ENCODE results near the gene ZDHHC1. TPM values are rescaled to one million over a fixed set of nuclear protein-coding genes. Genes with fewer than 3 reads are reported as not detected.

Gene ZDHHC1
- total RNA-seq, 1 donor from 2014 or later = 4.6 TPM

DNA sequence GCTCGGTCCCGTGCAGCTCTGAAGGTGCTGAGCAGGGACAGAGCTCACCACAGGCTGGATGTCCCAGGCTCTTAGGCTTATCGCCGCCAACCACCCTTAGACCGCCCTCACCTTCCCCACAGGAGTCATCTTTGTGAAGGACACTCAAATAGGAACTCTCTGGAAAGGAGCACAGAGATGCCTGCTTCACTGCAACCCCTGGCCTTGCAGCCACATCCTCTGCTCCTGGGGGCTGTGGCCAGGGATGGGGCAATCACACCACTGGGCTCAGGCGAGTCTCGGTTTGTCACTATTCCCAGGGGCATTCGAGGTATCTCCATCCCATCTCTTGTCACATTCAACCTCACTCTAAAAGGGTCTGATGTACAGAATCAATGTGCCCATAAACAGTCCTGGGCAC is 10.9 kb downstream of the ZDHHC1 start:
- Mint-ChIP-seq H3K27me3 (ENCODE audit: unreplicated experiment) (peaks cover 8% of the 10 kb centered on the region), H3K36me3 (ENCODE audit: unreplicated experiment) (no peaks in the 10 kb centered on the region), H3K4me1 (ENCODE audit: low read depth, unreplicated experiment) (peaks cover 2% of the 10 kb centered on the region), H3K27ac (ENCODE audit: unreplicated experiment) (no peak overlapping the region), H3K9me3 (ENCODE audit: unreplicated experiment) (peaks cover 2% of the 10 kb centered on the region), H3K4me3 (ENCODE audit: unreplicated experiment) (no peak overlapping the region)
- TF ChIP-seq CTCF (IDR thresholded peaks at IDR 0.05; ENCODE audit: partially characterized antibody, unreplicated experiment) = no peak
- DNase-seq = no peak

GRCh38 chr16:67404740-67405226 is 11.5 kb downstream of the ZDHHC1 start:
- Mint-ChIP-seq H3K36me3 (ENCODE audit: unreplicated experiment) (no peaks in the 10 kb centered on the region), H3K9me3 (ENCODE audit: unreplicated experiment) (peaks cover 2% of the 10 kb centered on the region), H3K27me3 (ENCODE audit: unreplicated experiment) (peaks cover 8% of the 10 kb centered on the region), H3K4me3 (ENCODE audit: unreplicated experiment) (no peak overlapping the region), H3K27ac (ENCODE audit: unreplicated experiment) (no peak overlapping the region), H3K4me1 (ENCODE audit: low read depth, unreplicated experiment) (peaks cover 2% of the 10 kb centered on the region)
- no peak for TF ChIP-seq CTCF (IDR thresholded peaks at IDR 0.05; ENCODE audit: partially characterized antibody, unreplicated experiment)
- DNase-seq = no peak

GRCh38 chr16:67403976-67404555 is 12.2 kb downstream of the ZDHHC1 start:
- Mint-ChIP-seq H3K4me1 (ENCODE audit: low read depth, unreplicated experiment) (peaks cover 2% of the 10 kb centered on the region), H3K4me3 (ENCODE audit: unreplicated experiment) (no peak overlapping the region), H3K9me3 (ENCODE audit: unreplicated experiment) (peaks cover 2% of the 10 kb centered on the region), H3K27me3 (ENCODE audit: unreplicated experiment) (peaks cover 8% of the 10 kb centered on the region), H3K36me3 (ENCODE audit: unreplicated experiment) (no peaks in the 10 kb centered on the region), H3K27ac (ENCODE audit: unreplicated experiment) (no peak overlapping the region)
- DNase-seq = no peak
- no peak for TF ChIP-seq CTCF (IDR thresholded peaks at IDR 0.05; ENCODE audit: partially characterized antibody, unreplicated experiment)

GRCh38 chr16:67400901-67401300 is 15.4 kb downstream of the ZDHHC1 start:
- Mint-ChIP-seq H3K27me3 (ENCODE audit: unreplicated experiment) (peaks cover 5% of the 10 kb centered on the region), H3K9me3 (ENCODE audit: unreplicated experiment) (peaks cover 2% of the 10 kb centered on the region), H3K36me3 (ENCODE audit: unreplicated experiment) (no peaks in the 10 kb centered on the region), H3K27ac (ENCODE audit: unreplicated experiment) (no peak overlapping the region), H3K4me3 (ENCODE audit: unreplicated experiment) (no peak overlapping the region), H3K4me1 (ENCODE audit: low read depth, unreplicated experiment) (peaks cover 4% of the 10 kb centered on the region)
- DNase-seq = no peak
- no peak for TF ChIP-seq CTCF (IDR thresholded peaks at IDR 0.05; ENCODE audit: partially characterized antibody, unreplicated experiment)
